ENCODE measurements around the gene SLC35E1.
"Not testable (repeated sequence)": the region's sequence is repeated elsewhere in the genome, so short reads cannot be mapped to it uniquely, and the experiment has no call there.

The SLC35E1 gene

GRCh38 chr19:16548956-16549355 lies 23.3 kb downstream of the SLC35E1 start:
- Histone ChIP-seq H3K27ac (replicated peaks) (no peak overlapping the region), H3K4me3 (replicated peaks; ENCODE audit: insufficient read depth, low read length) (no peak overlapping the region), H3K27me3 (ENCODE audit: insufficient read depth, poor library complexity, severe bottlenecking) (no peaks in the 10 kb centered on the region)
- no peak for DNase-seq (ENCODE audit: low read depth in 1 of 2, low spot score in 1 of 2)
- TF ChIP-seq, protein P1, sequence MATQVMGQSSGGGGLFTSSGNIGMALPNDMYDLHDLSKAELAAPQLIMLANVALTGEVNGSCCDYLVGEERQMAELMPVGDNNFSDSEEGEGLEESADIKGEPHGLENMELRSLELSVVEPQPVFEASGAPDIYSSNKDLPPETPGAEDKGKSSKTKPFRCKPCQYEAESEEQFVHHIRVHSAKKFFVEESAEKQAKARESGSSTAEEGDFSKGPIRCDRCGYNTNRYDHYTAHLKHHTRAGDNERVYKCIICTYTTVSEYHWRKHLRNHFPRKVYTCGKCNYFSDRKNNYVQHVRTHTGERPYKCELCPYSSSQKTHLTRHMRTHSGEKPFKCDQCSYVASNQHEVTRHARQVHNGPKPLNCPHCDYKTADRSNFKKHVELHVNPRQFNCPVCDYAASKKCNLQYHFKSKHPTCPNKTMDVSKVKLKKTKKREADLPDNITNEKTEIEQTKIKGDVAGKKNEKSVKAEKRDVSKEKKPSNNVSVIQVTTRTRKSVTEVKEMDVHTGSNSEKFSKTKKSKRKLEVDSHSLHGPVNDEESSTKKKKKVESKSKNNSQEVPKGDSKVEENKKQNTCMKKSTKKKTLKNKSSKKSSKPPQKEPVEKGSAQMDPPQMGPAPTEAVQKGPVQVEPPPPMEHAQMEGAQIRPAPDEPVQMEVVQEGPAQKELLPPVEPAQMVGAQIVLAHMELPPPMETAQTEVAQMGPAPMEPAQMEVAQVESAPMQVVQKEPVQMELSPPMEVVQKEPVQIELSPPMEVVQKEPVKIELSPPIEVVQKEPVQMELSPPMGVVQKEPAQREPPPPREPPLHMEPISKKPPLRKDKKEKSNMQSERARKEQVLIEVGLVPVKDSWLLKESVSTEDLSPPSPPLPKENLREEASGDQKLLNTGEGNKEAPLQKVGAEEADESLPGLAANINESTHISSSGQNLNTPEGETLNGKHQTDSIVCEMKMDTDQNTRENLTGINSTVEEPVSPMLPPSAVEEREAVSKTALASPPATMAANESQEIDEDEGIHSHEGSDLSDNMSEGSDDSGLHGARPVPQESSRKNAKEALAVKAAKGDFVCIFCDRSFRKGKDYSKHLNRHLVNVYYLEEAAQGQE (IDR thresholded peaks at IDR 0.05; ENCODE audit: insufficient replicate concordance, low read depth), result no peak
- TF ChIP-seq SPI1 (IDR thresholded peaks at IDR 0.05; ENCODE audit: borderline replicate concordance, low read depth), result no peak
- no peak for TF ChIP-seq POLR2AphosphoS5 (IDR thresholded peaks at IDR 0.05; ENCODE audit: low read depth)

- H3K27ac ChIP-seq (replicated peaks), result no peak overlapping the region
- no peak overlapping the region for H3K4me3 ChIP-seq (replicated peaks; ENCODE audit: insufficient read depth, low read length)
- H3K27me3 ChIP-seq (ENCODE audit: insufficient read depth, poor library complexity, severe bottlenecking), result no peaks in the 10 kb centered on the region
- DNase-seq (ENCODE audit: low read depth in 1 of 2, low spot score in 1 of 2), result peak in 1 of 2 experiments; percentile 10
- no peak for TF ChIP-seq CTCF (IDR thresholded peaks at IDR 0.05; ENCODE audit: insufficient read depth, low read length)
- no peak for TF ChIP-seq SPI1 (IDR thresholded peaks at IDR 0.05; ENCODE audit: borderline replicate concordance, low read depth)
- no peak for TF ChIP-seq GABPA (IDR thresholded peaks at IDR 0.05; ENCODE audit: low read depth)
- no peak for TF ChIP-seq POLR2AphosphoS5 (IDR thresholded peaks at IDR 0.05; ENCODE audit: low read depth)
- TF ChIP-seq, protein P1 (IDR thresholded peaks at IDR 0.05; ENCODE audit: insufficient replicate concordance, low read depth), result no peak
These were observed 27.6 kb downstream of the SLC35E1 start for GRCh38 chr19:16544473-16545231.

DNA sequence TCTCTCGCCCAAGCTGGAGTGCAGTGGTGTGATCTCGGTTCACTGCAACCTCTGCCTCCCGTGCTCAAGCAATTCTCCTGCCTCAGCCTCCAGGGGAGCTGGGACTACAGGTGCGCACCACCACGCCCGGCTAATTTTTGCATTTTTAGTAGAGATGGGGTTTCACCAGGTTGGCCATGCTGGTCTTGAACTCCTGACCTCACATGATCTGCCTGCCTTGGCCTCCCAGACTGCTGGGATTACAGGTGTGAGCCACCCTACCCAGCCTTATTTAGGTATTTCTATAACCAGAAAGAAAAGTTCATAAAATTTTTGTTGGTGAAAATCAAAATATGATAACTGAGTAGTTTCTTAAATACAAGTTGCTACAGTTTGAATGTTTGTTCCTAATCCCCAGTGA lies 28.5 kb downstream of the SLC35E1 start:
- not testable (repeated sequence) for H3K27me3 ChIP-seq (ENCODE audit: insufficient read depth, poor library complexity, severe bottlenecking); H3K27ac ChIP-seq (replicated peaks); H3K4me3 ChIP-seq (replicated peaks; ENCODE audit: insufficient read depth, low read length); DNase-seq (ENCODE audit: low read depth in 1 of 2, low spot score in 1 of 2)

DNA sequence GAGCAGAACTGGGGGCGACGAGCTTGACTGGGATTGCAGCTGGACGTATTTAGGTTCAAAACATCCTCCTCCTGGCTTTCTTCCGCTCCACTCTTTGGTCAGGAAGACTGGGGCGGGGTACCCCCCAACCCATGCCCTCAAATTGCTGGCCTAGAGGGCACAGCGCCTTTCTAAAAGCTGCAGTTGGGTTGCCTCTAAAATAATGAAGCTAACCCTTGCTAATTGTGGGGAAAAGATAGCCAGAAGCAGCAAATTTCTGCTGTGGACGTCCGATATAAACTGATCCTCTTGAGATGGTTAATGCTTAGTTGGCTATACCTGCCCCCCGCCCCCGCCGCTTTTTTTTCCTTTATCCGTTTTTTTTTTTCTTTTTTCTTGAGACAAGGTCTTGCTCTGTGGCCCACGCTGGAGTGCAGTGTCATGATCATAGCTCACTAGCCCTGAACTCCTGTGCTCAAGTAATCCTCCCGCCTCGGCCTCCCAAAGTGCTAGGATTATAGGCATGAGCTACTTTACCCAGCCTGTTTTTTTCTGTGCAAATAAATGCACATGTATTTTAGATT lies 29.2 kb downstream of the SLC35E1 start:
- Histone ChIP-seq H3K27me3 (ENCODE audit: insufficient read depth, poor library complexity, severe bottlenecking) (no peaks in the 10 kb centered on the region), H3K27ac (replicated peaks) (peak overlapping the region; percentile 94), H3K4me3 (replicated peaks; ENCODE audit: insufficient read depth, low read length) (peak overlapping the region; percentile 96)
- DNase-seq (ENCODE audit: low read depth in 1 of 2, low spot score in 1 of 2), result peak in 1 of 2 experiments; percentile 10
- TF ChIP-seq SPI1 (IDR thresholded peaks at IDR 0.05; ENCODE audit: borderline replicate concordance, low read depth), result no peak
- TF ChIP-seq, protein P1 (IDR thresholded peaks at IDR 0.05; ENCODE audit: insufficient replicate concordance, low read depth), result no peak
- TF ChIP-seq POLR2AphosphoS5 (IDR thresholded peaks at IDR 0.05; ENCODE audit: low read depth), result no peak
- no peak for TF ChIP-seq GABPA (IDR thresholded peaks at IDR 0.05; ENCODE audit: low read depth)
- no peak for TF ChIP-seq CTCF (IDR thresholded peaks at IDR 0.05; ENCODE audit: insufficient read depth, low read length)
